K562 (cell line): ENCODE measurements around the gene NDRG3. TPM values are rescaled to one million over a fixed set of nuclear protein-coding genes. Genes with fewer than 3 reads are reported as not detected.

ENCODE experiments used
- ATAC-seq: fragments of 200-7000 bp; cut with Tn5 transposase; 3 replicates; pipeline ENCODE4 v1.9.1; 2020; ENCODE audit warnings: moderate library complexity
- BruUV-seq: library from RNA; stranded (reverse); fragments of 400-500 nt; replicated peaks from 2 replicates; lab custom pipeline; 2021; lab: Mats Ljungman, UMichigan
- CTCF ChIA-PET: fragments of 300-600 bp; formaldehyde crosslinking; extraction: SDS; loops from one replicate; lab custom pipeline; 2021; ENCODE audit warnings: low intra/inter-chr PET ratio; lab: Yijun Ruan, JAX
- POLR2A ChIA-PET: fragments of 300-600, 350-650 bp; sonication (Branson Sonifier 250); formaldehyde crosslinking; extraction: SDS; loops from one replicate; lab custom pipeline; 2021; ENCODE audit warnings: antibody characterized with exemption, inconsistent platforms; lab: Yijun Ruan, JAX
- DNase-seq, 4 experiments: peaks; one replicate each; pipeline versions ENCODE4 v3.0.0 to v3.0.0-alpha.2; 2011 to 2018; ENCODE audit warnings: low spot score in 3 of 4, mixed read lengths in 3 of 4; ENCODE audit errors: extremely low read depth in 1 of 4
- FAIRE-seq: peaks from 2 replicates; lab custom pipeline; 2011; peaks lifted over from hg19 to GRCh38; lab: Jason Lieb, UNC
- H2AFZ ChIP-seq: 2 replicates; pipeline ENCODE4 v1.6.0; 2011; ENCODE audit warnings: low read depth, low read length, control low read depth, inconsistent platforms
- H3K27ac ChIP-seq: fragments of 200-600 bp; 3 replicates; pipeline ENCODE4 v1.8.0; 2011; ENCODE audit warnings: low read depth, mild to moderate bottlenecking, control low read depth, inconsistent platforms, low read length, moderate library complexity, mixed read lengths; ENCODE audit errors: extremely low read depth
- H3K27me3 ChIP-seq, 2 experiments: fragments of 300-600 bp in 1 of 2; 2 replicates in 1 of 2; 3 replicates in 1 of 2; pipeline versions ENCODE4 v1.6.0 to v1.8.0; 2011; ENCODE audit warnings: inconsistent platforms in 2 of 2, low read length in 2 of 2, mild to moderate bottlenecking in 1 of 2, mixed read lengths in 1 of 2, moderate library complexity in 1 of 2; ENCODE audit not compliant: control insufficient read depth in 2 of 2, insufficient read depth in 2 of 2
- H3K36me3 ChIP-seq: fragments of 300-600 bp; 3 replicates; pipeline ENCODE4 v1.8.0; 2011; ENCODE audit warnings: mild to moderate bottlenecking, low read length, inconsistent platforms; ENCODE audit not compliant: control insufficient read depth, insufficient read depth
- H3K4me1 ChIP-seq, 2 experiments: fragments of 200-600 bp in 1 of 2; replicated peaks in 1 of 2; 2 replicates in 1 of 2; 3 replicates in 1 of 2; pipeline versions ENCODE4 v1.5.1 to v1.8.0; 2011; ENCODE audit warnings: inconsistent platforms in 2 of 2, low read length in 2 of 2, mild to moderate bottlenecking in 1 of 2, mixed read lengths in 1 of 2, moderate library complexity in 1 of 2; ENCODE audit not compliant: control insufficient read depth in 2 of 2, insufficient read depth in 2 of 2
- H3K4me2 ChIP-seq: 2 replicates; pipeline ENCODE4 v1.6.1; 2011; ENCODE audit warnings: low read length, control low read depth, inconsistent platforms, mixed read lengths; ENCODE audit not compliant: insufficient read depth
- H3K4me3 ChIP-seq: fragments of 200-600 bp; sonication (generic), shearing (Covaris generic); 2 replicates; pipeline ENCODE4 v1.5.1; 2016; ENCODE audit warnings: control low read depth, inconsistent platforms
- H3K79me2 ChIP-seq: fragments of 200-600 bp; 3 replicates; pipeline ENCODE4 v1.8.0; 2011; ENCODE audit warnings: low read length, inconsistent platforms; ENCODE audit not compliant: control insufficient read depth, insufficient read depth
- H3K9ac ChIP-seq, 2 experiments: 2 replicates each; pipeline versions ENCODE4 v1.6.0 to v1.6.1; 2011; ENCODE audit warnings: low read depth in 2 of 2, low read length in 2 of 2, control low read depth in 1 of 2, inconsistent platforms in 1 of 2, mild to moderate bottlenecking in 1 of 2, mixed read lengths in 1 of 2; ENCODE audit not compliant: insufficient read depth in 1 of 2
- H3K9me1 ChIP-seq: one replicate; pipeline ENCODE4 v1.6.0; 2011; ENCODE audit warnings: inconsistent platforms, mild to moderate bottlenecking, low read length, moderate library complexity; ENCODE audit not compliant: control insufficient read depth, insufficient read depth
- H3K9me3 ChIP-seq: replicated peaks from 2 replicates; pipeline ENCODE4 v1.5.1; 2011; ENCODE audit warnings: low read depth, low read length, inconsistent platforms; ENCODE audit not compliant: control insufficient read depth, insufficient read depth
- H4K20me1 ChIP-seq: replicated peaks from 2 replicates; pipeline ENCODE4 v1.6.1; 2011; ENCODE audit warnings: low read length, inconsistent platforms, mixed read lengths; ENCODE audit not compliant: control insufficient read depth, insufficient read depth
- BCOR ChIP-seq: fragments of 450-650 bp; IDR thresholded peaks from 2 replicates; pipeline ENCODE4 v1.6.1; 2016
- CEBPB ChIP-seq: fragments of 450-650 bp; IDR thresholded peaks from 2 replicates; pipeline ENCODE4 v1.6.1; 2016; ENCODE audit warnings: missing genetic modification characterization, missing compliant biosample characterization
- ETV1 ChIP-seq: fragments of 450-650 bp; conservative IDR thresholded peaks from 2 replicates; pipeline ENCODE4 v1.6.1; 2016; ENCODE audit warnings: missing genetic modification characterization, control low read depth, low read depth, missing compliant biosample characterization
- HCFC1 ChIP-seq: IDR thresholded peaks from 2 replicates; pipeline ENCODE4 v1.6.1; 2012; ENCODE audit warnings: low read depth, low read length, improper control_type of control experiment
- JUND ChIP-seq, 2 experiments: IDR thresholded peaks; 2 replicates in 1 of 2; 3 replicates in 1 of 2; pipeline ENCODE4 v1.6.1; 2011; ENCODE audit warnings: borderline replicate concordance in 2 of 2, low read depth in 2 of 2, low read length in 2 of 2, improper control_type of control experiment in 1 of 2, missing biosample characterization in 1 of 2, missing genetic modification characterization in 1 of 2, missing genetic modification reagents in 1 of 2
- MTA1 ChIP-seq: fragments of 450-650 bp; IDR thresholded peaks from 2 replicates; pipeline ENCODE4 v1.6.1; 2017; ENCODE audit warnings: borderline replicate concordance
- YY1 ChIP-seq, 3 experiments: IDR thresholded peaks; 2 replicates each; pipeline ENCODE4 v1.6.1; 2011; ENCODE audit warnings: low read length in 2 of 3, mild to moderate bottlenecking in 2 of 3, moderate library complexity in 2 of 3, borderline replicate concordance in 1 of 3, control low read depth in 1 of 3, low read depth in 1 of 3; ENCODE audit not compliant: insufficient read depth in 3 of 3, insufficient replicate concordance in 2 of 3, control insufficient read depth in 1 of 3, insufficient read length in 1 of 3; ENCODE audit errors: extremely low read depth in 1 of 3
- ZBED1 ChIP-seq: IDR thresholded peaks from 2 replicates; pipeline ENCODE4 v1.6.1; 2014
- WGBS: fragments of 100-300 bp; shearing (Covaris generic); methylation state at CpG from one replicate; pipeline ENCODE4 v1.1.6; 2016; ENCODE audit warnings: low coverage, mixed read lengths; ENCODE audit not compliant: insufficient coverage; ENCODE audit errors: missing lambda C conversion rate; 5-methylcytosine and 5-hydroxymethylcytosine counted together
- in situ Hi-C: fragments of 300-500 bp; cut with MboI; formaldehyde crosslinking; loops from 4 replicates; pipeline ENCODE4 v1.15.0; 2018; ENCODE audit warnings: inconsistent platforms, mixed read lengths
- intact Hi-C: fragments of 100-400 bp; cut with micrococcal nuclease; formaldehyde crosslinking; loops from 2 replicates; pipeline ENCODE4 v1.14.2; 2022
- polyA plus RNA-seq, 8 experiments: library from polyadenylated mRNA; depleted of rRNA in 4 of 8; stranded (reverse) in 5 of 8; unstranded in 3 of 8; fragments of >200 nt; fragmentation: Nextera tagmentation in 2 of 8; fragmentation: Illumina TruSeq in 1 of 8; extraction: Ambion mirVana in 2 of 8; extraction: Trizol in 1 of 8; gene quantifications; 2 replicates each; pipeline versions ENCODE4 v1.2.1 to v1.2.3, GENCODE V29; 2011 to 2014; ENCODE audit warnings: inconsistent platforms in 1 of 8, missing spikeins in 1 of 8
- total RNA-seq, 7 experiments: library from RNA; depleted of rRNA in 6 of 7; stranded (reverse); fragments of >200 nt in 6 of 7; fragmentation: Illumina TruSeq in 2 of 7; extraction: Trizol in 2 of 7; gene quantifications; 2 replicates each; pipeline versions ENCODE4 v1.2.1 to v1.2.3, GENCODE V29; 2011 to 2021; ENCODE audit warnings: low replicate concordance in 1 of 7
- TF ChIP-seq, protein P1 (sequence below): sonication (generic); formaldehyde crosslinking; IDR thresholded peaks from 2 replicates; pipeline ENCODE4 v1.8.1; 2023; ENCODE audit warnings: missing genetic modification reagents, mild to moderate bottlenecking, borderline replicate concordance
- TF ChIP-seq, protein P2 (sequence below), 3 experiments: fragments of 200-800 bp in 1 of 3; fragments of 250-450 bp in 1 of 3; fragments of 450-650 bp in 1 of 3; sonication (Bioruptor Pico) in 1 of 3; sonication (Bioruptor generic) in 1 of 3; formaldehyde crosslinking in 1 of 3; IDR thresholded peaks; 2 replicates each; pipeline versions ENCODE4 v1.6.1 to v1.8.0; 2016 to 2022; ENCODE audit warnings: mild to moderate bottlenecking in 2 of 3, missing genetic modification characterization in 2 of 3, missing compliant biosample characterization in 1 of 3, moderate library complexity in 1 of 3

The NDRG3 gene
- total and polyA plus RNA-seq, 9 of the 15 experiments (the other 6 are each of a cell fraction or from before 2014, with no cell fraction given), result 14.6 to 39.4 (median 24.4) TPM

DNA sequence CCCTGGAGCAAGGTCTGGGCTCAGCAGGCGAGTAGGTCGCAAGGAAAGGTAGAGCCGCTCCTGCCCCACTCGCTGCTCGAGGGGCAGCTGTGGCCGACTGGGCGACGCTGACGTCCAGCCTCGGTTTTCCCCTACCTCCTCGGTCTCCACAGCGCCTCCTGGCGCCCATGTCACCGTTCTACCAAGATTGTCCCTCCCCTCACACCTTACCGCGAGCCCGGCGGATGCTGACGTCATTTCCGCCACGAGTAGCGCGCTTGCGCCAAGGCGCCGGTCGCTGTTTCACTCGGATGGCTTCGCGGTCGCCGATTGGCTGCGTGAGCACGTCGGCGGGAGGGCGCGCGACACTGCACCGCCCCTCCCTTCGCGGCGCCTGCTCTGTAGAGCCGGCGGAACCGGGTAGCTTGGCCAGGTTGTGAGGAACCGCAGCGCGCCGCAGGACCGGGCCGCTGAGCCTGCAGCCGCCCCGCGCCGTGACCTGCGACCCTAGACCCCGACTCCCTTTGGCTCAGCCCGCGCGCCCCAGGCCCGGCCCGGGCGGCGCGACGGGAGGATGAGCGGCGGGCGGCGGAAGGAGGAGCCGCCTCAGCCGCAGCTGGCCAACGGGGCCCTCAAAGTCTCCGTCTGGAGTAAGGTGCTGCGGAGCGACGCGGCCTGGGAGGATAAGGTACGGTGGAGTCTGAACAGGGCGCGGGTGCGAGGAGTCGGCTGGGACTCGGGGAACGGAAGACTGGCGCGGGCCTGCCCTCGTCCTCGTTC is 140.3 kb downstream of the NDRG3 start, which contains the start of gene RAB5IF:
TSS of gene RAB5IF (plus strand) at position 381 of the 759 bp plus-strand sequence. CDS start at position 554, 173 bp downstream.
- no peaks in the 10 kb centered on the region for H3K9me3 ChIP-seq
- WGBS, result 1% methylated on average over 76 of the region's 90 CpGs
- in situ Hi-C loops, result no loop called here
- ChIA-PET POLR2A (interaction anchor here (0.6 to 3.2 kb wide), 18 partner anchors 10 to 851 kb away, joined by 3 to 18 read pairs (median 4); partner anchors contain the start of genes DSN1 and TGIF2), CTCF (interaction anchor here (0.6 to 1.0 kb wide), 3 partner anchors 29 to 124 kb away, joined by 3 to 4 read pairs (median 4); no protein-coding TSS in a partner anchor)
- no TSS peak for BruUV-seq
- peak within 1 kb of the TSS; percentile 100 for H2AFZ ChIP-seq
- H3K27me3 ChIP-seq, result no peaks in the 10 kb centered on the region
- H3K4me3 ChIP-seq, result peak within 1 kb of the TSS; percentile 98
- peaks cover 32% of the 10 kb centered on the region for H3K36me3 ChIP-seq
- peaks cover 8 to 12% of the 10 kb centered on the region in 2 experiments for H3K4me1 ChIP-seq
- ATAC-seq, result peak; percentile 98
- peaks cover 31% of the 10 kb centered on the region for H3K79me2 ChIP-seq
- peak; percentile 93 to 99 (median 94) for DNase-seq
- intact Hi-C loops, result no loop called here
- peak; percentile 99 for FAIRE-seq
- peaks cover 7% of the 10 kb centered on the region; the same call in 1 of the 2 replicates for H4K20me1 ChIP-seq
- no peaks in the 10 kb centered on the region for H3K9me1 ChIP-seq
- peak within 1 kb of the TSS; percentile 89 for H3K27ac ChIP-seq
- H3K4me2 ChIP-seq, result peak within 1 kb of the TSS; percentile 94
- H3K9ac ChIP-seq, result peak within 1 kb of the TSS; percentile 94 to 97
- TF ChIP-seq ZBED1, result 0 out of 2 replicates have a peak, but pooled peaks have one; percentile 18
- TF ChIP-seq JUND (IDR thresholded peaks at IDR 0.05; ENCODE audit: borderline replicate concordance, low read depth, low read length), result peak; percentile 97
- peak; percentile 96; the same call in 2 of the 3 replicates for TF ChIP-seq JUND (tag; IDR thresholded peaks at IDR 0.05; ENCODE audit: borderline replicate concordance, low read depth, low read length)
- TF ChIP-seq HCFC1, result peak; percentile 77
- TF ChIP-seq, protein P1, sequence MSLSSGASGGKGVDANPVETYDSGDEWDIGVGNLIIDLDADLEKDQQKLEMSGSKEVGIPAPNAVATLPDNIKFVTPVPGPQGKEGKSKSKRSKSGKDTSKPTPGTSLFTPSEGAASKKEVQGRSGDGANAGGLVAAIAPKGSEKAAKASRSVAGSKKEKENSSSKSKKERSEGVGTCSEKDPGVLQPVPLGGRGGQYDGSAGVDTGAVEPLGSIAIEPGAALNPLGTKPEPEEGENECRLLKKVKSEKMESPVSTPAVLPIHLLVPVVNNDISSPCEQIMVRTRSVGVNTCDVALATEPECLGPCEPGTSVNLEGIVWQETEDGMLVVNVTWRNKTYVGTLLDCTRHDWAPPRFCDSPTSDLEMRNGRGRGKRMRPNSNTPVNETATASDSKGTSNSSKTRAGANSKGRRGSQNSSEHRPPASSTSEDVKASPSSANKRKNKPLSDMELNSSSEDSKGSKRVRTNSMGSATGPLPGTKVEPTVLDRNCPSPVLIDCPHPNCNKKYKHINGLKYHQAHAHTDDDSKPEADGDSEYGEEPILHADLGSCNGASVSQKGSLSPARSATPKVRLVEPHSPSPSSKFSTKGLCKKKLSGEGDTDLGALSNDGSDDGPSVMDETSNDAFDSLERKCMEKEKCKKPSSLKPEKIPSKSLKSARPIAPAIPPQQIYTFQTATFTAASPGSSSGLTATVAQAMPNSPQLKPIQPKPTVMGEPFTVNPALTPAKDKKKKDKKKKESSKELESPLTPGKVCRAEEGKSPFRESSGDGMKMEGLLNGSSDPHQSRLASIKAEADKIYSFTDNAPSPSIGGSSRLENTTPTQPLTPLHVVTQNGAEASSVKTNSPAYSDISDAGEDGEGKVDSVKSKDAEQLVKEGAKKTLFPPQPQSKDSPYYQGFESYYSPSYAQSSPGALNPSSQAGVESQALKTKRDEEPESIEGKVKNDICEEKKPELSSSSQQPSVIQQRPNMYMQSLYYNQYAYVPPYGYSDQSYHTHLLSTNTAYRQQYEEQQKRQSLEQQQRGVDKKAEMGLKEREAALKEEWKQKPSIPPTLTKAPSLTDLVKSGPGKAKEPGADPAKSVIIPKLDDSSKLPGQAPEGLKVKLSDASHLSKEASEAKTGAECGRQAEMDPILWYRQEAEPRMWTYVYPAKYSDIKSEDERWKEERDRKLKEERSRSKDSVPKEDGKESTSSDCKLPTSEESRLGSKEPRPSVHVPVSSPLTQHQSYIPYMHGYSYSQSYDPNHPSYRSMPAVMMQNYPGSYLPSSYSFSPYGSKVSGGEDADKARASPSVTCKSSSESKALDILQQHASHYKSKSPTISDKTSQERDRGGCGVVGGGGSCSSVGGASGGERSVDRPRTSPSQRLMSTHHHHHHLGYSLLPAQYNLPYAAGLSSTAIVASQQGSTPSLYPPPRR (CRISPR knock-in tag), result no peak
- peak in 2 of 3 experiments; percentile 67 to 74 for TF ChIP-seq YY1 (IDR thresholded peaks at IDR 0.05; ENCODE audit: borderline replicate concordance in 1 of 3, control insufficient read depth in 1 of 3, extremely low read depth in 1 of 3, insufficient read depth in 3 of 3, insufficient read length in 1 of 3, insufficient replicate concordance in 2 of 3, low read depth in 1 of 3, low read length in 2 of 3)
- TF ChIP-seq MTA1, result peak; percentile 82; the same call in 1 of the 2 replicates
- TF ChIP-seq, protein P2, sequence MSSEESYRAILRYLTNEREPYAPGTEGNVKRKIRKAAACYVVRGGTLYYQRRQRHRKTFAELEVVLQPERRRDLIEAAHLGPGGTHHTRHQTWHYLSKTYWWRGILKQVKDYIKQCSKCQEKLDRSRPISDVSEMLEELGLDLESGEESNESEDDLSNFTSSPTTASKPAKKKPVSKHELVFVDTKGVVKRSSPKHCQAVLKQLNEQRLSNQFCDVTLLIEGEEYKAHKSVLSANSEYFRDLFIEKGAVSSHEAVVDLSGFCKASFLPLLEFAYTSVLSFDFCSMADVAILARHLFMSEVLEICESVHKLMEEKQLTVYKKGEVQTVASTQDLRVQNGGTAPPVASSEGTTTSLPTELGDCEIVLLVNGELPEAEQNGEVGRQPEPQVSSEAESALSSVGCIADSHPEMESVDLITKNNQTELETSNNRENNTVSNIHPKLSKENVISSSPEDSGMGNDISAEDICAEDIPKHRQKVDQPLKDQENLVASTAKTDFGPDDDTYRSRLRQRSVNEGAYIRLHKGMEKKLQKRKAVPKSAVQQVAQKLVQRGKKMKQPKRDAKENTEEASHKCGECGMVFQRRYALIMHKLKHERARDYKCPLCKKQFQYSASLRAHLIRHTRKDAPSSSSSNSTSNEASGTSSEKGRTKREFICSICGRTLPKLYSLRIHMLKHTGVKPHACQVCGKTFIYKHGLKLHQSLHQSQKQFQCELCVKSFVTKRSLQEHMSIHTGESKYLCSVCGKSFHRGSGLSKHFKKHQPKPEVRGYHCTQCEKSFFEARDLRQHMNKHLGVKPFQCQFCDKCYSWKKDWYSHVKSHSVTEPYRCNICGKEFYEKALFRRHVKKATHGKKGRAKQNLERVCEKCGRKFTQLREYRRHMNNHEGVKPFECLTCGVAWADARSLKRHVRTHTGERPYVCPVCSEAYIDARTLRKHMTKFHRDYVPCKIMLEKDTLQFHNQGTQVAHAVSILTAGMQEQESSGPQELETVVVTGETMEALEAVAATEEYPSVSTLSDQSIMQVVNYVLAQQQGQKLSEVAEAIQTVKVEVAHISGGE (CRISPR knock-in tag; IDR thresholded peaks at IDR 0.05), result peak in 1 of 3 experiments; percentile 82; a peak in 2 of 6 replicates
- TF ChIP-seq ETV1 (tag), result peak; percentile 76
- 0 out of 2 replicates have a peak, but pooled peaks have one; percentile 47 for TF ChIP-seq BCOR
- TF ChIP-seq CEBPB (tag), result no peak
